Fibroblast of lung (primary cell): ENCODE data around the gene CAMKMT.

ENCODE experiments used
- EZH2 ChIP-seq: IDR thresholded peaks from 2 replicates; pipeline ENCODE4 v1.5.1; 2012; ENCODE audit warnings: low read length, control low read depth, mild to moderate bottlenecking; ENCODE audit errors: missing control alignments
- TF ChIP-seq, protein P1 (sequence below), 2 donors: IDR thresholded peaks in 1 of 2; conservative IDR thresholded peaks in 1 of 2; 1 replicate in 1 of 2; 2 replicates in 1 of 2; pipeline ENCODE4 v1.5.1; 2011 to 2012; ENCODE audit warnings: low read length in 2 of 2, control low read depth in 1 of 2, inconsistent platforms in 1 of 2, low read depth in 1 of 2, mild to moderate bottlenecking in 1 of 2

DNA sequence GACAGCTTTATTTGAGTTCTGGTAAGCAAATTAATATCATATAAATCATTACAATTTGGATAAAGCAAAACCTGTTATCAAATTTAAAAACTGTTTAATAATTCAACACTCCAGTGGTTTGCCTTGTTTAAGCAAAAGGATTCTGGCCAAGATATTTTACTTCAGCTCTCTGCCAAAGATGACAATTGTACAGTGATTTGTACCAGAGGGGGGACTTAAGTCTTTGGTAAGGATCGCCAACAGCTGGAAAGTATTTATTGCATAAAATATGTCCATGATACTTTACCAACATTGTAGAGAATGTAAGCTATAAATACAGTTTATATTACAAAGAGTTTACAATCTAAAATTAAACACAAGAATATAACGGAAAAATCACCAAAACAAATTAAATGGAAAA, 14.2 kb upstream of the CAMKMT start:
- TF ChIP-seq, protein P1, sequence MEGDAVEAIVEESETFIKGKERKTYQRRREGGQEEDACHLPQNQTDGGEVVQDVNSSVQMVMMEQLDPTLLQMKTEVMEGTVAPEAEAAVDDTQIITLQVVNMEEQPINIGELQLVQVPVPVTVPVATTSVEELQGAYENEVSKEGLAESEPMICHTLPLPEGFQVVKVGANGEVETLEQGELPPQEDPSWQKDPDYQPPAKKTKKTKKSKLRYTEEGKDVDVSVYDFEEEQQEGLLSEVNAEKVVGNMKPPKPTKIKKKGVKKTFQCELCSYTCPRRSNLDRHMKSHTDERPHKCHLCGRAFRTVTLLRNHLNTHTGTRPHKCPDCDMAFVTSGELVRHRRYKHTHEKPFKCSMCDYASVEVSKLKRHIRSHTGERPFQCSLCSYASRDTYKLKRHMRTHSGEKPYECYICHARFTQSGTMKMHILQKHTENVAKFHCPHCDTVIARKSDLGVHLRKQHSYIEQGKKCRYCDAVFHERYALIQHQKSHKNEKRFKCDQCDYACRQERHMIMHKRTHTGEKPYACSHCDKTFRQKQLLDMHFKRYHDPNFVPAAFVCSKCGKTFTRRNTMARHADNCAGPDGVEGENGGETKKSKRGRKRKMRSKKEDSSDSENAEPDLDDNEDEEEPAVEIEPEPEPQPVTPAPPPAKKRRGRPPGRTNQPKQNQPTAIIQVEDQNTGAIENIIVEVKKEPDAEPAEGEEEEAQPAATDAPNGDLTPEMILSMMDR (conservative IDR thresholded peaks at IDR 0.05 in 1 of 2, IDR thresholded peaks at IDR 0.05 in 1 of 2; ENCODE audit: low read depth in 1 of 2, low read length in 2 of 2): no peak
- TF ChIP-seq EZH2: no peak
